HG03432 (cell line): Measurements from ENCODE around the gene ACVR1B.
"Not testable (repeated sequence)": the region's sequence is repeated elsewhere in the genome, so short reads cannot be mapped to it uniquely, and the experiment has no call there.

ENCODE experiments used
- ATAC-seq: cut with Tn5 transposase; IDR thresholded peaks from one replicate; pipeline ENCODE4 v1.9.1; 2021; ENCODE audit warnings: mild to moderate bottlenecking, moderate library complexity; ENCODE audit not compliant: unreplicated experiment

ACVR1B gene

DNA sequence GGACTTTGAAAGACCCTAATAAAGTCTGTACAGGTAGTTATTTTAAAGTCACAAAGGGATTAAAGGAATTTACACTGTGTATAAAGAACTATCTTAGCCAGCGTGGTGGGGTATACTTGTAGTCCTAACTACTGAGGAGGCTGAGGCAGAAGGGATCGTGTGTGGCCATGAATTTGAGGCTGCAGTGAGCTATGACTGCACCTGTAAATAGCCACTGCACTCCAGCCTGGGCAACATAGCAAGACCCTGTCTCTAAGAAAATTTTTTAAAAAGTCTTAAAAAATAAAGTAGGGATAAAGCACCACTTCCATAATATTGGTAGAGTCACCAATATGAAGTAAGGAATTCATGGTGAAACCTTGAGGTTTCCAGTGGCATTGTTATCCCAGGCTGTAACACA lies 18.1 kb downstream of the ACVR1B start:
- ATAC-seq = no peak

DNA sequence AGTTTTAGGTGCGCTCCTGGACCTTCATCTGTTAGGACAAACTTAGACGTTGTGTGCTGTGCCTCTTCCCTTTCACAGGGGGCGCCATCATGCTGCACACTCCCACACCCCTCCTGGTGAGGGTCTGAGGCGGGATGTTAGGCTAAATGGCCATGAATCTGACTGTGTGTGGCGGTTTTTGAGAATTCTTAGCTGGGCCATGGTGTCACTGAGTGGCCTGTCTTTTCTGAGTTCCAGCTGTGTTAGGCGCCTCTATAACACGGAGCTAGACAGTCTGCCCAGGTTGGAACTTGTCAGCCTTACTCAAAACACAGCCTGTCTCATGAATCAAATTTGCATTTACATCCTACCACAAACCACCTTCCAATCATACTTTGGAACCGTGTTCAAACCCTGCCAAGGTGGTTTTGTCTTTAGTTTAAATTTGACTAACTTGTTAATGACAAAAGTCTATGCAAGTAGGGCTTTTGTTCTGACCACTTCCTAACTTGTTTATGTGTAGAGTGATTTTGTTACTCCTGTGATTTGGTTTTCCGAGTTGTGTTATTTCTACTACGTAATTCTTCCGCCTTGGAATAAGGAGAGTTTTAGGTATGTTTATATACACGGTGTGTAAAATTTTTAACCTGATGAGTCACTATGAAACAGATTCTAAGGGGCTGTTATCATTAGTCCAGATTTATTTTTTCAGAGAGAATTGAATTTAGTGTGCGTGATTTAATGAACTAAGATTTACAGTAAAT lies 19.6 kb downstream of the ACVR1B start:
- ATAC-seq = peak; percentile 95

DNA sequence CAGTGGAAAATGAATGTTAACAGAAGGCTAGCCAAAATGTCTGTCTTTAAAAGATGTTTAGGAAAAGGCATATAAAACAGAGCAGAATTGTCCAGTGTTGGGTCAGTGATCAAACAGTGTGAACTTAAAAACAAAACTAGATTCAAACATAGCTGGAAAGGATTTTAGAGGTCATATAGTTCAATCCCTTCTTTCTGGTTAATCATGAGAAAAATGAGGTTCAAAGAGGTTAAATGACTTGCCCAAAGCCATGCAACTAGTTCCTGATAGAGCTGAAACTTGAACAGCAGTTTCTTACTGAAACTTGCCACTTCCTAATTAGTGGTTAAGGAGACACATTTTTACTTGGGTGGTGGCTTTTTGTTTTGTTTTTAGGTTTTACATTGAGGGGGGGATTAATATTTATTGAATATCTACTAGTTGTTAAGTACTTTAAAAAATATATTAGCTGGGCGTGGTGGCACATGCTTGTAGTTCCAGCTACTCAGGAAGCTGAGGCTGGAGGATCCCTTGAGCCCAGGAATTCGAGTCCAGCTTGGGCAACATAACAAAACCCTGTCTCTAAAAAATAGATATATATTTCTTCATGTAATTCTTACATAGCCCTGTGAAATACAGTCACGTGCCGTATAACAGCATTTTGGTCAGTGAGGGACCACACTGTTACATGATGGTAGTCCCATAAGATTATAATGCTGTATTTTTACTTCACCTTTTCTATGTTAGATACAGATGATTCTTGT lies 20.4 kb downstream of the ACVR1B start:
- no peak for ATAC-seq

DNA sequence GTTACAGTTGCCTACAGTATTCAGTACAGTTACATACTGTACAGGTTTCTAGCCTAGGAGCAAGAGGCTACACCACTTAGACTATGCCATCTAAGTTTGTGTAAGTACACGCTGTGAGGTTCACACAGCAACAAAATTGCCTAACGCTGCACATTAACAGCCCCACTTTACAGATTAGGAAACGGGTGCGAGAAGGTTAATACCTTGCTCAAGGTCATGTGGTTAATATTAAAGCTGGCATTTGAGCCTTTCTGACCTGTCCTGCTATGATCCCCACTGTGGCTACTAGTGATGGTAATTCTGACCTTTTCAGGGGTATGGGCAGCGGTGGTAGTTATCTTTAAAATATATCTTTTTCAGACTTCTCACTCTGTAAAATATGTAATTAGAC lies 20.9 kb downstream of the ACVR1B start:
- ATAC-seq = no peak

GRCh38 chr12:51972849-51973273 lies 21.4 kb downstream of the ACVR1B start:
- no peak for ATAC-seq

- ATAC-seq = no peak
These were observed 22.1 kb downstream of the ACVR1B start for GRCh38 chr12:51973560-51973959.

DNA sequence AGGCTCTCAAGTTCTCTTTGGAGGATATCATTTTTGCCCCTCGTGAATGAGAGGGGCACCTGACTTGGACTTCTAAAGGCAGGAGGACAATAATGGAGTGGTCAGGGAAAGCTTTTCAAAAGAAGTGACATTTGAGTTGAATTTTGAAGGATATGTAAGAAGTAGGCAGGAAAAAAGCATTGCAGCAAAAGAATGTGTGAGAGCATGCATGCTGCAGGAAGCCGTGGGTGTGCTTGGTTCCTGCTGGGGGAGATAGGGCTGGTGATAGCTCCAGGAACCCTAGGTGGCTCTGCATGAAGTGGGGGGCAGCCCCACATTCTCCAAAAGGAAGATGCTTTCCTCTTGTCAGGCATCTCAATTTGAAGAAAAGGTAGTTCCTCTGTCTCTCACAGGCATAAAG lies 23.1 kb downstream of the ACVR1B start:
- ATAC-seq = no peak

DNA sequence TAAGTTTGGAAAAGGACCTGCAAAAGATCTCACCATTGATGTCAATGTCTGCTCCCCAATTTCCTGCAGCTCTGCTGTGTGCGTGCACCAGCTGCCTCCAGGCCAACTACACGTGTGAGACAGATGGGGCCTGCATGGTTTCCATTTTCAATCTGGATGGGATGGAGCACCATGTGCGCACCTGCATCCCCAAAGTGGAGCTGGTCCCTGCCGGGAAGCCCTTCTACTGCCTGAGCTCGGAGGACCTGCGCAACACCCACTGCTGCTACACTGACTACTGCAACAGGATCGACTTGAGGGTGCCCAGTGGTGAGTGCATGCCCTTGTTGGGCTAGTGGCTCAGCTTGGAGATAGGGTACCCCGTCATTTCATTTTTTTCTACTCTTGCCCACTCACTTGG lies 23.7 kb downstream of the ACVR1B start:
- no peak for ATAC-seq

GRCh38 chr12:51976376-51977160 lies 25.1 kb downstream of the ACVR1B start:
- ATAC-seq = no peak

GRCh38 chr12:51977320-51977753 lies 25.8 kb downstream of the ACVR1B start:
- ATAC-seq = no peak

DNA sequence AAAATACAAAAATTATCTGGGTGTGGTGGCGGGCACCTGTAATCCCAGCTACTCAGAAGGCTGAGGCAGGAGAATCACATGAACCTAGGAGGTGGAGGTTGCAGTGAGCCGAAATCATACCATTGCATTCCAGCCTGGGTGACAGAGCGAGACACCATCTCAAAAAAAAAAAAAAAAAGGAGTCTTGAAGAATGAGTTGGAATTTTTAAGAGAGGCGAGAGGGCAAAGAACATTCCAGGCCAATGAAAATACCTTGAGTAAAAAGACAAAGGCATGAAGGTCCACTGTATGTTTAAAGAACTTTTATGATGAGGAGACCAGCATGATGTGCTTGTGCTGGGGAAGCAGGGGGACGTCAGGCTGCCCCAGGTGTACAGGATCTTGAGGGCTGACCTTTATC lies 27.8 kb downstream of the ACVR1B start:
- ATAC-seq = not testable (repeated sequence)

DNA sequence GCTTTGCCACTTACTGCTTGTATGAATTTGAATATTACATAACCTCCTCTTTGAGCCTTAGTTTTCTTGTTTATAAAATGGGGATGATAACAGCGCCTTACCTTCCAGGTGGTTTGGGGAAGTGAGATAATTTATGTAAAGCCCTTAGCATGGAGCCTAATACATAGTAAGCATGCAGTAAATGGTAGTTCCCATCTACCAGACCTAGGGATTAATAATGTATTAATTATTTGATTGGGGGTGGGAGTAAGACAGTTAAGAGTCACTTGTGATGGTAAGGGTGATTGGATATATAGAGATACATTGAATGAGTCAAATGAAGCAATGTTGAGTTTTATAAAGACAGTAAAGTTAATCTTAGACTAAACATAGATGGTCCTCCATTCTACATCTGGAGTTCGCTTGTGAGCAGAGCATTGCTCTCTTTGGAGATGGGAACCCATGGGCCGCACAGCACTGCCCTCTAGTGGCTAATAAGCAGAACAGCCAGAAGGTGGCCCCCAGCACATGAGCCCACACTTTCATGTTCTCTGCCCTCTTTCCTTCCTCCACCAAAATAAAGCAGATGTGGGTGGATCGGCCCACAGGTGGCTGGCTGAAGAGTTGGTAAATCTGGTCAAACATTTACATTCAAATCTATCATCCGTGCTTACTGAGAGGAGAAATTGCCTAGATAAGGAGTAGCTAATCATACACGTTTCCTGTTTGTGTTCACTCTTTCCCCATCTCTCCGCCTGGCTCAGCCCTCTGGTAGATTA lies 28.7 kb downstream of the ACVR1B start:
- peak; percentile 80 for ATAC-seq

GRCh38 chr12:51980809-51981127 lies 29.3 kb downstream of the ACVR1B start:
- no peak for ATAC-seq

DNA sequence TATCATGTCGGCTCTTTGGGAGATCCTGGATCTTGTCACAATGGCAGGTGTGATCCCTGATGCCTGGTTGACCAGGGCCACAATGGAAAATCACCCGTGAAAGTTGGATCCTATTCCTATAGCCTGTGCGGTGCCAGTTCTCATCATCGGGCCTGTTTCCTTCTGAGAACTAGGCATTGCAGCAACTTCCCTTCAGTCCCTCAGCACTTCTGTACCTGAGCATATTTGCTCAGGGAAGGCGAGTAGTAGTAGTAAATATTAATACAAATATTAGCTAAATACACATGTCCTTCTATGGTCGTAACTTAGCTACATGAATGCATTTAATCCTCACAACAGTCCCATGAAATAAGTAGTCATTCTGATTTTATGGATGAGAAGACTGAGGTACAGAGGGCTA lies 33.2 kb downstream of the ACVR1B start:
- no peak for ATAC-seq

DNA sequence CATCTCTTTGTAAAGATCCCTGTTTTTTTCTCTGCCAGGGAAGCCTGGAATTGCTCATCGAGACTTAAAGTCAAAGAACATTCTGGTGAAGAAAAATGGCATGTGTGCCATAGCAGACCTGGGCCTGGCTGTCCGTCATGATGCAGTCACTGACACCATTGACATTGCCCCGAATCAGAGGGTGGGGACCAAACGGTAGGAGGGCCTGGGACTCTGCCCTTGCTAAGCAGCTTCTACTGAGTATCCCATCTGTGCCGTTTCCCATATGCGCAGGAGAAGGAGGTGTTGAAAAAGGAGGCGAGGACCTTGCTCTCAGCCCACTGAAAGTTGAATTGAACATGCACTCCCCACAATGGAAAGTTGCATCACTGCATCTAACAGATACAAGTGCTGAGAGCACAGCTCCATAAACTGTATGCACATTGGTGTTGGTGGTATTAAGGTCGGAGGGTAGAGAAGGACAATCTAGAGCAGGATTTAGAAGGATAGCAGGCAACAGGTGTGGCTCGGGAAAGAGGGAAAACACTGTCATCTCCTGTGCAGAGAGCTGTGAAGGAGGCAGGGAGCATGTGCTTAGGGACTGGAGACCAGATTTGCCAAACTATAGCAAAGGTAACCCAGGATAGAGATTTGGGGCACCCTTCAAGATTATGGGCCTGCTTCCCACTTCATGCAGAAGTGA lies 33.8 kb downstream of the ACVR1B start:
- ATAC-seq = no peak

DNA sequence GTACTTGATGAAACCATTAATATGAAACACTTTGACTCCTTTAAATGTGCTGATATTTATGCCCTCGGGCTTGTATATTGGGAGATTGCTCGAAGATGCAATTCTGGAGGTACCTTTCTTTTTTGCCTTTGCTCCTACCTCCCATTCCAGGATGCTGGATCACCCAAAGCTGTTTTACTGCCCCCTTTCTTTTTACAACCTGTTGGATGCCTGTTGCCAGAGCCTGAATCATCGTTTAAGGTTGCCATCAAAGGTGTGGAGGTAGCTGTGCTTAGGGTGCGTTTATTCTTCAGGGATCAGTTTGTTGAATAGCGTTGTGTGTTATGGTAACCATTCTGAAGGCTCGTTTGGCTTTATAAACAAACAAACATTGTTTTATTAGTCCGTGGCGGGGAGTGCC lies 35.3 kb downstream of the ACVR1B start:
- ATAC-seq = no peak

- ATAC-seq = no peak
These were observed 40.7 kb downstream of the ACVR1B start for GRCh38 chr12:51992246-51992645.

DNA sequence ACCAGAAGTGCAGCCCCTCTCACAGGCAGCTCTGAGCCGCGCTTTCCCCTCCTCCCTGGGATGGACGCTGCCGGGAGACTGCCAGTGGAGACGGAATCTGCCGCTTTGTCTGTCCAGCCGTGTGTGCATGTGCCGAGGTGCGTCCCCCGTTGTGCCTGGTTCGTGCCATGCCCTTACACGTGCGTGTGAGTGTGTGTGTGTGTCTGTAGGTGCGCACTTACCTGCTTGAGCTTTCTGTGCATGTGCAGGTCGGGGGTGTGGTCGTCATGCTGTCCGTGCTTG lies 43.0 kb downstream of the ACVR1B start:
- no peak for ATAC-seq

- no peak for ATAC-seq
These were observed 43.5 kb downstream of the ACVR1B start for GRCh38 chr12:51994959-51995358.

GRCh38 chr12:51997136-51997535 lies 45.6 kb downstream of the ACVR1B start:
- ATAC-seq = no peak
